IMR-90 (cell line): ENCODE data around the gene SLFNL1. TPM values are rescaled to one million over a fixed set of nuclear protein-coding genes. Genes with fewer than 3 reads are reported as not detected.

ENCODE experiments used
- ATAC-seq: fragments of 200-7000 bp; cut with Tn5 transposase; 2 replicates; pipeline ENCODE4 v1.9.1; 2020; ENCODE audit warnings: low read depth, mild to moderate bottlenecking, moderate library complexity
- BruUV-seq: library from RNA; stranded (reverse); fragments of 400-500 nt; replicated peaks from 2 replicates; lab custom pipeline; 2021; lab: Mats Ljungman, UMichigan
- CTCF ChIA-PET: fragments of 300-600 bp; formaldehyde crosslinking; extraction: SDS; loops from one replicate; lab custom pipeline; 2021; ENCODE audit warnings: antibody characterized with exemption; lab: Yijun Ruan, JAX
- POLR2A ChIA-PET: fragments of 300-600 bp; sonication (Branson Sonifier 250); formaldehyde crosslinking; loops from one replicate; lab custom pipeline; 2022; ENCODE audit warnings: antibody characterized with exemption; ENCODE audit not compliant: unreplicated experiment; lab: Charles Lee
- DNase-seq: peaks from one replicate; pipeline ENCODE4 v3.0.0; 2013
- H2AFZ ChIP-seq: replicated peaks from 2 replicates; pipeline ENCODE3; 2013; ENCODE audit warnings: low read length, mild to moderate bottlenecking; ENCODE audit not compliant: poor library complexity
- H2AK5ac ChIP-seq: 2 replicates; pipeline ENCODE4 v1.6.1; 2013; ENCODE audit warnings: low read depth, low read length, inconsistent platforms
- H2AK9ac ChIP-seq: replicated peaks from 2 replicates; pipeline ENCODE3; 2013; ENCODE audit warnings: mild to moderate bottlenecking, low read depth, low read length, moderate library complexity; ENCODE audit not compliant: poor library complexity
- H2BK120ac ChIP-seq: 2 replicates; pipeline ENCODE4 v1.6.1; 2013; ENCODE audit warnings: low read depth, low read length, inconsistent platforms
- H2BK15ac ChIP-seq: 3 replicates; pipeline ENCODE4 v1.6.1; 2013; ENCODE audit warnings: low read depth, low read length, inconsistent platforms
- H2BK20ac ChIP-seq: 2 replicates; pipeline ENCODE4 v1.6.1; 2013; ENCODE audit warnings: low read depth, mild to moderate bottlenecking, inconsistent platforms, low read length, moderate library complexity
- H2BK5ac ChIP-seq: 2 replicates; pipeline ENCODE4 v1.6.1; 2013; ENCODE audit warnings: mild to moderate bottlenecking, low read depth, low read length, inconsistent platforms; ENCODE audit not compliant: poor library complexity, severe bottlenecking
- H3K14ac ChIP-seq: replicated peaks from 2 replicates; pipeline ENCODE4 v1.6.1; 2013; ENCODE audit warnings: low read depth, low read length, inconsistent platforms
- H3K18ac ChIP-seq: 2 replicates; pipeline ENCODE4 v1.6.1; 2013; ENCODE audit warnings: low read depth, low read length, control low read depth
- H3K23ac ChIP-seq: 2 replicates; pipeline ENCODE4 v1.6.1; 2013; ENCODE audit warnings: low read depth, low read length, inconsistent platforms
- H3K27ac ChIP-seq: 2 replicates; pipeline ENCODE4 v1.5.1; 2013; ENCODE audit warnings: mild to moderate bottlenecking, control low read depth, low read length; ENCODE audit not compliant: insufficient read depth
- H3K27me3 ChIP-seq: 2 replicates; pipeline ENCODE4 v1.6.1; 2013; ENCODE audit warnings: low read length; ENCODE audit not compliant: control insufficient read depth, insufficient read depth
- H3K36me3 ChIP-seq: 2 replicates; pipeline ENCODE4 v1.6.1; 2013; ENCODE audit warnings: low read length, mixed read lengths; ENCODE audit not compliant: control insufficient read depth, insufficient read depth
- H3K4ac ChIP-seq: 2 replicates; pipeline ENCODE4 v1.6.1; 2013; ENCODE audit warnings: low read depth, low read length, inconsistent platforms
- H3K4me1 ChIP-seq: 2 replicates; pipeline ENCODE4 v1.6.1; 2013; ENCODE audit warnings: low read length, mixed read lengths; ENCODE audit not compliant: control insufficient read depth, insufficient read depth
- H3K4me2 ChIP-seq: 2 replicates; pipeline ENCODE4 v1.6.1; 2013; ENCODE audit warnings: low read depth, mild to moderate bottlenecking, control low read depth, low read length, moderate library complexity
- H3K4me3 ChIP-seq: 2 replicates; pipeline ENCODE4 v1.5.1; 2013; ENCODE audit warnings: low read depth, mild to moderate bottlenecking, control low read depth, low read length, moderate library complexity; ENCODE audit not compliant: insufficient read depth
- H3K56ac ChIP-seq: 2 replicates; pipeline ENCODE4 v1.6.1; 2013; ENCODE audit warnings: low read length, inconsistent platforms; ENCODE audit not compliant: insufficient read depth; ENCODE audit errors: extremely low read depth
- H3K79me1 ChIP-seq, 2 experiments: 2 replicates each; pipeline ENCODE4 v1.6.1; 2013; ENCODE audit warnings: low read length in 2 of 2, inconsistent platforms in 1 of 2, low read depth in 1 of 2
- H3K9ac ChIP-seq: 2 replicates; pipeline ENCODE4 v1.6.1; 2013; ENCODE audit warnings: low read depth, low read length, control low read depth
- H3K9me1 ChIP-seq: 2 replicates; pipeline ENCODE4 v1.6.1; 2013; ENCODE audit warnings: low read length, inconsistent platforms; ENCODE audit not compliant: insufficient read depth
- H3K9me3 ChIP-seq: 2 replicates; pipeline ENCODE4 v1.6.1; 2013; ENCODE audit warnings: low read length; ENCODE audit not compliant: control insufficient read depth, insufficient read depth
- H4K20me1 ChIP-seq: 2 replicates; pipeline ENCODE4 v1.6.1; 2013; ENCODE audit warnings: low read length, inconsistent platforms; ENCODE audit not compliant: insufficient read depth
- H4K5ac ChIP-seq: 2 replicates; pipeline ENCODE4 v1.6.1; 2013; ENCODE audit warnings: mild to moderate bottlenecking, low read depth, low read length, control low read depth
- H4K8ac ChIP-seq, 2 experiments: 2 replicates each; pipeline ENCODE4 v1.6.1; 2013; ENCODE audit warnings: low read depth in 2 of 2, low read length in 2 of 2, control low read depth in 1 of 2, inconsistent platforms in 1 of 2
- H4K91ac ChIP-seq: 2 replicates; pipeline ENCODE4 v1.6.1; 2013; ENCODE audit warnings: low read depth, low read length, inconsistent platforms; ENCODE audit not compliant: insufficient read depth
- BHLHE40 ChIP-seq: fragments of 150-350 bp; IDR thresholded peaks from 2 replicates; pipeline ENCODE4 v1.6.1; 2016; ENCODE audit warnings: mild to moderate bottlenecking, low read depth, low read length
- CEBPB ChIP-seq: IDR thresholded peaks from 2 replicates; pipeline ENCODE4 v1.6.1; 2012; ENCODE audit warnings: low read depth, low read length, improper control_type of control experiment
- CHD1 ChIP-seq: IDR thresholded peaks from 2 replicates; pipeline ENCODE4 v1.6.1; 2012; ENCODE audit warnings: low read depth, low read length, improper control_type of control experiment
- CTCF ChIP-seq: conservative IDR thresholded peaks from 2 replicates; pipeline ENCODE4 v1.5.1; 2012; ENCODE audit warnings: mild to moderate bottlenecking, low read depth, low read length, improper control_type of control experiment
- ELK1 ChIP-seq: fragments of 150-350 bp; IDR thresholded peaks from 2 replicates; pipeline ENCODE4 v1.6.1; 2016; ENCODE audit warnings: low read depth, mild to moderate bottlenecking, low read length, moderate library complexity, borderline replicate concordance
- FOS ChIP-seq: fragments of 150-350 bp; IDR thresholded peaks from 2 replicates; pipeline ENCODE4 v1.6.1; 2016; ENCODE audit warnings: low read depth, low read length
- MAFK ChIP-seq: IDR thresholded peaks from 2 replicates; pipeline ENCODE4 v1.6.1; 2012; ENCODE audit warnings: low read depth, low read length, improper control_type of control experiment
- MAZ ChIP-seq: IDR thresholded peaks from 2 replicates; pipeline ENCODE4 v1.6.1; 2012; ENCODE audit warnings: low read depth, mild to moderate bottlenecking, low read length, improper control_type of control experiment, moderate library complexity, borderline replicate concordance
- MXI1 ChIP-seq: IDR thresholded peaks from 2 replicates; pipeline ENCODE4 v1.6.1; 2012; ENCODE audit warnings: low read depth, mild to moderate bottlenecking, low read length, moderate library complexity, borderline replicate concordance
- NFE2L2 ChIP-seq: fragments of 150-350 bp; IDR thresholded peaks from 2 replicates; pipeline ENCODE4 v1.6.1; 2016; ENCODE audit warnings: low read depth, mild to moderate bottlenecking, low read length
- POLR2A ChIP-seq: IDR thresholded peaks from 2 replicates; pipeline ENCODE4 v1.6.1; 2012; ENCODE audit warnings: mild to moderate bottlenecking, low read depth, low read length
- RAD21 ChIP-seq: IDR thresholded peaks from 2 replicates; pipeline ENCODE4 v1.6.1; 2012; ENCODE audit warnings: low read length, improper control_type of control experiment
- RCOR1 ChIP-seq: IDR thresholded peaks from 2 replicates; pipeline ENCODE4 v1.6.1; 2012; ENCODE audit warnings: mild to moderate bottlenecking, low read length, improper control_type of control experiment; ENCODE audit not compliant: insufficient replicate concordance
- RFX5 ChIP-seq: IDR thresholded peaks from 2 replicates; pipeline ENCODE4 v1.8.0; 2012; ENCODE audit warnings: low read depth, mild to moderate bottlenecking, low read length, moderate library complexity
- SMC3 ChIP-seq: fragments of 150-350 bp; IDR thresholded peaks from 2 replicates; pipeline ENCODE4 v1.6.1; 2016; ENCODE audit warnings: low read depth, mild to moderate bottlenecking, antibody characterized with exemption, low read length, moderate library complexity
- USF2 ChIP-seq: fragments of 150-350 bp; IDR thresholded peaks from 2 replicates; pipeline ENCODE4 v1.6.1; 2017; ENCODE audit warnings: mild to moderate bottlenecking, antibody characterized with exemption, low read length, low read depth
- WGBS, 2 experiments: methylation state at CpG; one replicate each; pipeline versions ENCODE4 v1.1.5 to v1.1.7; 2013; ENCODE audit warnings: missing lambda C conversion rate in 2 of 2; ENCODE audit not compliant: insufficient read length in 1 of 2; ENCODE audit errors: extremely low coverage in 2 of 2; 5-methylcytosine and 5-hydroxymethylcytosine counted together
- dilution Hi-C: fragments of 300-500 bp; cut with HindIII; formaldehyde crosslinking; loops from one replicate; pipeline ENCODE4 v1.14.3; 2018; ENCODE audit warnings: low sequenced_read_pairs; ENCODE audit not compliant: unreplicated experiment
- in situ Hi-C: fragments of 300-500 bp; cut with MboI; formaldehyde crosslinking; loops from 3 replicates; pipeline ENCODE4 v1.14.3; 2019; ENCODE audit warnings: low sequenced_read_pairs, inconsistent platforms, mixed read lengths
- intact Hi-C: fragments of 100-400 bp; cut with micrococcal nuclease; formaldehyde crosslinking; loops from 2 replicates; pipeline ENCODE4 v1.10.0; 2022
- polyA plus RNA-seq, 3 experiments: library from polyadenylated mRNA; depleted of rRNA; stranded (reverse); fragments of >200 nt; gene quantifications; 2 replicates each; pipeline ENCODE4 v1.2.3, GENCODE V29; 2012; ENCODE audit warnings: low replicate concordance in 1 of 3
- total RNA-seq: library from RNA; depleted of rRNA; stranded (reverse); fragments of >200 nt; gene quantifications from 2 replicates; pipeline ENCODE4 v1.2.3, GENCODE V29; 2012

The SLFNL1 gene
- total and polyA plus RNA-seq, 2 of the 4 experiments (the other 2 are of a cell fraction) = under 0.01 to 0.09 TPM

- Histone ChIP-seq H4K8ac (peak overlapping the region in 1 of 2 experiments; percentile 30; a peak in 2 of 4 replicates), H3K18ac (no peak overlapping the region), H2AK5ac (peak overlapping the region; percentile 34; the same call in 1 of the 2 replicates), H3K9me3 (no peaks in the 10 kb centered on the region), H2BK20ac (peak overlapping the region; percentile 66), H3K4me2 (no peak overlapping the region), H2BK120ac (peak overlapping the region; percentile 59), H3K9ac (no peak overlapping the region), H4K20me1 (no peaks in the 10 kb centered on the region), H3K9me1 (peaks cover 19% of the 10 kb centered on the region), H2AFZ (no peak overlapping the region), H3K36me3 (no peaks in the 10 kb centered on the region), H3K27ac (no peak overlapping the region), H2BK15ac (peak overlapping the region; percentile 30; the same call in 2 of the 3 replicates), H3K4me1 (peaks cover 6% of the 10 kb centered on the region), H3K79me1 (peaks cover 0 to 8% of the 10 kb centered on the region in 2 experiments; a peak in 2 of 4 replicates), H4K91ac (peak overlapping the region; percentile 55), H3K27me3 (no peaks in the 10 kb centered on the region), H2AK9ac (peak overlapping the region; percentile 48), H3K14ac (peak overlapping the region; percentile 69; the same call in 1 of the 2 replicates), H4K5ac (peak overlapping the region; percentile 16; the same call in 1 of the 2 replicates), H2BK5ac (peak overlapping the region; percentile 17), H3K4me3 (no peak overlapping the region), H3K56ac (no peak overlapping the region), H3K4ac (peak overlapping the region; percentile 36), H3K23ac (peak overlapping the region; percentile 16; the same call in 1 of the 2 replicates)
- DNase-seq (no peak), ATAC-seq (no peak)
- intact Hi-C loops (no loop called here), dilution Hi-C loops (no loop called here), in situ Hi-C loops (loop anchor here (25.0 kb wide), 1 partner anchor 338 kb away; no protein-coding TSS in a partner anchor)
- CTCF ChIA-PET = no interaction called here
- WGBS, 2 experiments = no CpG with 5 or more reads among the region's 9 CpGs
- TF ChIP-seq BHLHE40 = no peak
- no peak for TF ChIP-seq USF2
- TF ChIP-seq NFE2L2 = no peak
- TF ChIP-seq CTCF = no peak
- no peak for TF ChIP-seq CEBPB
- no peak for TF ChIP-seq RAD21
- no peak for TF ChIP-seq RFX5
- TF ChIP-seq SMC3 = no peak
- no peak for TF ChIP-seq MAFK
- no peak for TF ChIP-seq CHD1
- TF ChIP-seq MXI1 = no peak
- no peak for TF ChIP-seq RCOR1
- no peak for TF ChIP-seq ELK1
- TF ChIP-seq FOS = no peak
- TF ChIP-seq MAZ = no peak
- no peak for TF ChIP-seq POLR2A
- no TSS peak for BruUV-seq
- POLR2A ChIA-PET = no interaction called here
Measured at GRCh38 chr1:40974945-40975344, 46.6 kb downstream of the SLFNL1 start.
